Measurements from ENCODE around the gene DUS2.
A peak's percentile ranks its signal among the peaks of the same experiment; 100 is the strongest.

The DUS2 gene

GRCh38 chr16:68047987-68048386 is 24.9 kb downstream of the DUS2 start:
- no peak for DNase-seq

DNA sequence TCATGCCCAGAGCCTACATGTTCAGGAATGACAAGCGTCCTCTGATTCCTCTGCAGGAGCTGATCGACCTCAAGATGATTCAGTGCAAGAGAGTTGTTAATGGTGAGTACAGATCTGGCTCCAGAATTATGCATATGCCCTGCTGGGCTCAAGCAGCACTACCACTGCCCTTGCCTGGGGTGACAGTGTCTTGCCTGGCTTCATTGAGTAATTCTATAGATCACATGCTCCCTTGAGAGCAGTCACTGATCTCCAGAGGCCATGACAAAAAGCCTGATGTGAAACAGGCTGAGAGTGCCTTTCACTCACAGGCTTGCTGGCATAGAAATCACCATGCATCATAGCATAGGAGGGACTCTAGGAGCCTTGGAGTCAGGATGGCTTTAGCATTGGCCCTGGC is 26.4 kb downstream of the DUS2 start:
- DNase-seq: no peak

DNA sequence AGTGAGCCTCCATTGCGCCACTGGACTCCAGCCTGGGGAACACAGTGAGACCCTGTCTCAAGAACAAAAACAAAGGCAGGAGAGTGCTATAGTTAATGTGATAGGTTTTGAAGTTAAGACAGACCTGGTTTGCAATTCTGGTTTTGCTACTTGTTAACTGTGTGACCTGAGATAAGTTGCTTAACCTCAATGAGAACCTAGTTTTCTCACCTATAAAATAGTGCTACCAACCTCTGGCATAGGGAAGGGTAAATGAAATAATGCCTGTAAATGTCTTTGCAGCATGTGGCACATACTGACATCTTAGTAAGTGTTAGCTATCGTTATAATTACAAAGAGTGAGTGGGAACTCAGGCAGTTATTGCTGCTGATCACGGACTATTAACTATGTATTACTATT is 32.3 kb downstream of the DUS2 start:
- DNase-seq: no peak

- DNase-seq: no peak
Observed at GRCh38 chr16:68059804-68060203, 36.7 kb downstream of the DUS2 start.

- DNase-seq: no peak
Observed at GRCh38 chr16:68061396-68061795, 38.3 kb downstream of the DUS2 start.

- DNase-seq: no peak
Observed at GRCh38 chr16:68062910-68063393, 39.9 kb downstream of the DUS2 start.

DNA sequence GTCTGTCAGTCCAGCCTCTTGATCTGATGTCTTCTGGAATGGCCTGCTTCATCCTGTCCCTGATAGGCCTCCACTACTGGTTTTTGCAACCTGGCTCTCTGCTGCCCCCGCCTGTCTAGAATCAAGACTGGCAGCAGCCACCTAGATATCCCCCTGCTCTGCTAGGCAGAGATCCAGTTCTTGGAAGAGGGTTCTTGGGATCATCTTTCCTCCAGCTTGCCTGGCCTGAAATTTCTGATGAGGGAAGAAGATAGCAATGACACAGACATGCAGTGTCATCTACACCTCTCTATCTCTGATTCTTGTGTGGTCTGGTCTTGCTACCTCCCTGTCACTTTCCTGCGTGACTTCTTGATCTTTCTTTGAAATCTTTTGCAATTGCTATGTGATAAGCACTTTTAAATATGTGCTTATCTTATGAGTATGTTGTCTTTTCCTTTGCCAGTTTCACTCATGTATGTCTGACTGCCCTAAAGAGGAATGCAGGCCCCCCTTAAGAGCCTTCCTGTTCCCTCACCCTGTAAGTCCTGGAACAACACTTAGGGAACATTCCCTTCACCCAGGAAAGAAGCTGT is 41.8 kb downstream of the DUS2 start:
- DNase-seq: peak; percentile 52

DNA sequence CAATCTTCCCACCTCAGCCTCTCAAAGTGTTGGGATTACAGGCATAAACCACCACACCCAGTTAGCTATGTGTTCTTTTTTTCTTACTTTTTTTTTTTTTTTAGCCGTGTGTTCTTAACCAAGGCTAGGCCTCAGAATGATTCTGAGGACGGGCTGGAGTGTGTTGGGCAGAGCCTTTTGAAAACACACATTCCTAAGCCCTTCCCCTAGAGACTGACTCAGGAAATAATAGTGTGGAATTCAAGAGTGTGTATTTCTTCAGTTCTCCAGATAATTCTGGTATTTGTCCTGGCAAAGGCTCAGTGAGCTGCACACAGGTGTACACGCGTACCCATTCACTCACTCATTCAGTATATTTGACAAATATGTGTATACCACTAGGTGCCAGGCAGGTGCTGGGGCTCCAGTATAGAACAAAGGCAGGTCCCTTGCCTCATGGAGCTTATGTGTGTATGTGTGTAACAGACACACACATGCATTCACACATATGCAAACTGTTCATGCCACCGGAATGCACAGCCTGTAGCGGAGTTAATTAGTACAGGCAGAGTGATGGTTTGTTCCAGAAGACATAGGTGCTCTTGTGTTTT is 42.7 kb downstream of the DUS2 start:
- no peak for DNase-seq

- no peak for DNase-seq
Observed at GRCh38 chr16:68066763-68067162, 43.7 kb downstream of the DUS2 start.

DNA sequence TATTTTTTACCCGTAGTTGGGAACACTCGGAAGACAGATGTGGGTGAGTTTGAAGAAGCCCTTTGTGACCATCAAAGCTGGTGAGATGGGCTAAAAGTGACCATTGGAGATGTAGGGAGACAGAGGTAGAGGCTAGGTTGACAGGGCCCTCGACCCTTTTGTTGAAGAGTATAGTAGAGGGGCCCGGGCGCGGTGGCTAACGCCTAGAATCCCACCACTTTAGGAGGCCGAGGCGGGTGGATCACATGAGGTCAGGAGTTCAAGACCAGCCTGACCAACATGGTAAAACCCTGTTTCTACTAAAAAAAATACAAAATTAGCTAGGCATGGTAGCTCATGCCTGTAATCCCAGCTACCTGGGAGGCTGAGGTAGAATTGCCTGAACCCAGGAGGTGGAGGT is 45.8 kb downstream of the DUS2 start:
- no peak for DNase-seq

- peak; percentile 28 for DNase-seq
Observed at GRCh38 chr16:68069511-68070248, 46.6 kb downstream of the DUS2 start.

DNA sequence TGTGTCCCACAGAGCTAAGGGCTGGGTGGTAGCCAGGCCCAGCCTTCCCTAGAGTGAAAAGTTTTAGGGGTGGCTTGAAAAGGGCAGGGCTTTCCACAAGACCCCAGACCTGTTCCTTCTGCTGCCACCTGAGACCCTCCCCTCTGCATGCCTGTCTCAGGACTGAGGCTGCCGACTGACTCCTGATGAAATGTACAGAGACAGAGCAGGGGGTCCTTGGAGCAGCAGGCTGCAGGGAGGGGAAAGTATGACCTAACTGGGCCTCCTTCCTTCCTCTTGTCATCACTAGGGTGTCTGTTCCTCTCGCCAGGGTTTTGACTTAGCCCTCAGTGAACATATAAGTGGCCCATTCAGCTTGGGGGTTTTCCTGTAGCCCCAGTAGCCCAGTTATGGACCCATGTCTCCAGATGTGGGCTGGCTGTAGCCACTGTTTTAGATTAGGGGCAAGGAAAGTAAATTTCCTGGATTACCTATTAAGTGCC is 47.2 kb downstream of the DUS2 start:
- no peak for DNase-seq

DNA sequence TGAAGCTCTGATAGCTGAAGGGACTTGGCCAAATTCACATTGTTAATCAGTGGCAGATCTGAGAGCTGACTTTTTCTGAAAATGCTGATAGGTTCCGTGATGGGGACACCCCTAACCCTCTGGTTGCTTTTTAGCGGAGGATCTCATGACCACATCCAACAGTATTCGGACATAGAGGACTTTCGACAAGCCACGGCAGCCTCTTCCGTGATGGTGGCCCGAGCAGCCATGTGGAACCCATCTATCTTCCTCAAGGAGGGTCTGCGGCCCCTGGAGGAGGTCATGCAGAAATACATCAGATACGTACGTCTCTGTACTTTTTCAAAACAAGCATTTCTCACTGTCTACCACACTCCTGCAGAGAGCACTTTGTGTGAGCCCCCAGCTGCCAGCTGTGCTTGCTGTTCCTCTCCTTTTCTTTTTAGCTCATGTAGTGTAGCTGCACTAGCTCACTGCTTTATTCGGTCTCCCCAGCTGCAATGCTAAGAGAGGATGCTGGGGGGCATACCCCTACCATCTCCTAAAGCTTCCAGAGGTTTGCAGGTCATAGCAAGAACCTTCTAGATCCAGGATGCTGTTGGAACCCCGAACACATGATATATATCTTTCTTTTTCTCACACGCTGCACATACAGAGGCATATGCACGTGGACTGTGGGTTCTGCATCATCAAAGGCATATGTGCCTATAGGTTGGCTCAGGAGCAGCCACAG is 47.9 kb downstream of the DUS2 start:
- no peak for DNase-seq

- DNase-seq: no peak
Observed at GRCh38 chr16:68071518-68071901, 48.4 kb downstream of the DUS2 start.

- DNase-seq: no peak
Observed at GRCh38 chr16:68072038-68072695, 49.1 kb downstream of the DUS2 start.

DNA sequence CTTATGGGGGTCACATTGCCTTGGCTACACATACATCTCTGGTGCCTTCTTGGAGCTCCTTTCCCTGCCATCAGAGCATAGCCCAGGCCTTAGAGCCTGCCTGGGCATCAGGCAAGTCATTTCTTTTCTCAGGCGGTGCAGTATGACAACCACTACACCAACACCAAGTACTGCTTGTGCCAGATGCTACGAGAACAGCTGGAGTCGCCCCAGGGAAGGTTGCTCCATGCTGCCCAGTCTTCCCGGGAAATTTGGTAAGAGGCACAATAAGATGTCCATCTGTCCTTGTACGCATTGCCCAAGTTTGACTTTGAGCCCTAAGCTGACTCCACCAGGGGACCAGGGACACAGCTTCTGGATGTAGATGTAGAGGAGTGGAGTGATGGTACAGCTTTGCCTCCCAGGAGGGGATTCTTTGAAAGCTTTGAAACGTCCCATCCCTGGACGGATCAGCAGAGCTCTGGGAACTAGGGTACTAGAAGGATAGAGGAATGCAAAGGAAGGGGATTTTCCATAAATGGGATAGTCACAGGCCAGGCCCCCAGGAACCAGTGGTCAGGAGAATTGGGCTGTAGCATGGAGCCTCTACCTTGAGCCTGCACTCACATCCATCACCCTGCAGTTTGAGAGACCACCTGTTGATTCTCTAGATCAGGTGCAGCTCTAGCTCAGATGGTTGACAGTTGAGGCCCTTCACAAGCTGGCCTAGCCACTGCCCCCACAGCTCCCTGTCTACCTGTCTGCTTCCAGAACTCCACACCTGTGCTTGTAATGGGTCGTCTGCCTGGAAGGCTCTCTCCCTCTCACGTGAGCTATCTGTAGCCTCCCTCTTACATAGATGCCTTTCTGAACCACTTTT is 51.0 kb downstream of the DUS2 start:
- DNase-seq: no peak

DNA sequence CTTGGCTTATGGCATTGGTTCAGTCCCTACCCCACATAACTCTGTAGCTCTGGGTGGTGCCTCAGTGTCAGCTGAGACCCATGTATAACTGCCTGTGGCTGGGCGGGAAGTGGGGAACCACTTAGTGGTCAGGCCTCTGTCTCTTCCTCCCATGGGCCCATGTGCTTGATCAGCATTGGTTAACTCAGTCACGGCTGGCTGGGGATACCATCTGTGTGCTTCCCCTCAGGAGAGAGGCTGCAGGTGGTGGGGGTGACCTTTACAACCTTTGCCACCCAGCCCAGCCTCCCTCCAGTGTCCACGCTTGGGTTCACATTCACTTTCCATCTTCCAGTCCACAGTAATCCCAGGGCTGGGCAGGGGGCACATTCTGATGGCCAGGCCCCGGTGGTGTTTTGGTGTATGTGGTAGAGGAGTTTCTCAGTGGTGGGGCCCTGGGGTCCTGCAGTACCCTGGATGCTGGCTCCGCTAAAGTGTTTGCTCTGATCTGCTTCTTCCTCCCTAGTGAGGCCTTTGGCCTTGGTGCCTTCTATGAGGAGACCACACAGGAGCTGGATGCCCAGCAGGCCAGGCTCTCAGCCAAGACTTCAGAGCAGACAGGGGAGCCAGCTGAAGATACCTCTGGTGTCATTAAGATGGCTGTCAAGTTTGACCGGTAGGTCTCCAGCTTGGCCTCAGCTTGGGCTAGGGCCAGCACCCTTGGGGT is 51.9 kb downstream of the DUS2 start:
- DNase-seq: no peak

DNA sequence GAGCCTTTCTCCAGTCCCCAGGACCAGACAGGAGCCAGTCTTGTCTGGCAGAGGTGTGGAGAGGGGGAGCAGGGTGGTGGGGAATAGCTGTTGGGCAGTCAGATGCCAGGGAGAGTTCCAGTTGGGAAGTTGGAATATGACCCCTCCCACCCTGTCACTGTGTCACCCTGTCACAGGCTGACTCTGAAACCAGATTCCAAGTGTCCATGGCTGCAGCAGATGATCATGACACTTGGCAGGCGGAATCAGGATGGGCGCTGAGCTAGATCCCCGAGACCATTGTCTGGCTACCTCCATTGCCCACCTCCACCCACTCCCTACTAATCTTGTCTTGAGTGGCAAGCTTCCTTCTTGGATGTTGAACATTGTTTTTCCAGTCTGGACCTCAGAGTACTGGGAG is 52.9 kb downstream of the DUS2 start:
- no peak for DNase-seq

- DNase-seq: no peak
Observed at GRCh38 chr16:68076560-68076959, 53.5 kb downstream of the DUS2 start.

DNA sequence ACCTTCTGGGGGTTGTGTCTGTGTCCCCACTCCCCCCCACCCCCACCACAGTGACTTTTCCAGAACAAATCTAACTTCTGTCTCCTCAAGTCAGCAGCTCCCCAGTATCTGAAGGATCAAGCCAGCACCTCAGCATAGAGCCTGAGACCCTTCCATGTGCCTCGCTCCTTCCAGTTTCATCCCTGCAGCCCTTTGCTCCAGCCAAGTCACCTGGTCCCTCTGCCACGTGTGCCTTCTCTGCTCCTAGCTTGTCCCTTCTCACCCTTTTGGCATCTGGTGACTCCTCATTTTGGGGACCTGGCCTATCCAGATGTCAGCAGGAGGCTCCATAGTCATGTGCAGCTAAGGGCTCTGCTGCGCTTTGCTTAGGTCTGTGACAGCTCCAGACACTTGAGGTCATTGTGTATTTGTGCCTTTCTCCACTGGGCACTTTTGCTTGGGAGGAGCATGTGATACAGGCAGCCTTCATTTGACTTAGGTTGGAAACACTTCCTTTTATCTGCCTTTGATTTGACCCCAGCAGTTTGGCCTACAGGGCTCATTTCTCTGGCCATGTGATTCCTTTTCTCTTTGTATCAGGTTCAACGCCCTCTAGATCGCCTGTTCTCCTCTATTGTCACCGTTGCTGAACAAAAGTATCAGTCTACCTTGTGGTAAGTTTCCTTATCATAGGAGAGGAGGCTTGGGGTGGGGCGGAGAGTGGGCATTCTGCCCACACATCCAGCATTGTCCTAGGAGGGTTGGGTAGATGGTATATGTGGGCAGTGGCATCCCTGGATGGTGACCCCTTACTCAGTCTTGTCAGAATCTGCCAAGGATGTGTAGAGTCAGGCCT is 55.0 kb downstream of the DUS2 start:
- no peak for DNase-seq
